T-helper 2 cell treated with Interferon-gamma antibody and Interleukin-4, amounts not matched to agents 5 μg/mL and 100 μg/mL, for 36 hours (primary cell): Measurements from ENCODE around the gene RGS14.

Experiments used
- DNase-seq: peaks from one replicate; pipeline ENCODE4 v3.0.0; 2021; ENCODE audit warnings: low spot score
- H3K27ac Mint-ChIP-seq: one replicate; pipeline ENCODE4 v1.8.0; 2021; ENCODE audit warnings: mild to moderate bottlenecking, mixed read lengths
- H3K27me3 Mint-ChIP-seq: one replicate; pipeline ENCODE4 v1.8.0; 2021; ENCODE audit warnings: low read depth, mixed read lengths
- H3K36me3 Mint-ChIP-seq: one replicate; pipeline ENCODE4 v1.8.0; 2021; ENCODE audit warnings: low read depth, mixed read lengths
- H3K4me1 Mint-ChIP-seq: one replicate; pipeline ENCODE4 v1.8.0; 2021; ENCODE audit warnings: low read depth, mixed read lengths
- H3K4me3 Mint-ChIP-seq: one replicate; pipeline ENCODE4 v1.8.0; 2022; ENCODE audit warnings: mild to moderate bottlenecking, moderate library complexity, mixed read lengths
- H3K9me3 Mint-ChIP-seq: one replicate; pipeline ENCODE4 v1.8.0; 2021; ENCODE audit warnings: mixed read lengths

Gene RGS14

DNA sequence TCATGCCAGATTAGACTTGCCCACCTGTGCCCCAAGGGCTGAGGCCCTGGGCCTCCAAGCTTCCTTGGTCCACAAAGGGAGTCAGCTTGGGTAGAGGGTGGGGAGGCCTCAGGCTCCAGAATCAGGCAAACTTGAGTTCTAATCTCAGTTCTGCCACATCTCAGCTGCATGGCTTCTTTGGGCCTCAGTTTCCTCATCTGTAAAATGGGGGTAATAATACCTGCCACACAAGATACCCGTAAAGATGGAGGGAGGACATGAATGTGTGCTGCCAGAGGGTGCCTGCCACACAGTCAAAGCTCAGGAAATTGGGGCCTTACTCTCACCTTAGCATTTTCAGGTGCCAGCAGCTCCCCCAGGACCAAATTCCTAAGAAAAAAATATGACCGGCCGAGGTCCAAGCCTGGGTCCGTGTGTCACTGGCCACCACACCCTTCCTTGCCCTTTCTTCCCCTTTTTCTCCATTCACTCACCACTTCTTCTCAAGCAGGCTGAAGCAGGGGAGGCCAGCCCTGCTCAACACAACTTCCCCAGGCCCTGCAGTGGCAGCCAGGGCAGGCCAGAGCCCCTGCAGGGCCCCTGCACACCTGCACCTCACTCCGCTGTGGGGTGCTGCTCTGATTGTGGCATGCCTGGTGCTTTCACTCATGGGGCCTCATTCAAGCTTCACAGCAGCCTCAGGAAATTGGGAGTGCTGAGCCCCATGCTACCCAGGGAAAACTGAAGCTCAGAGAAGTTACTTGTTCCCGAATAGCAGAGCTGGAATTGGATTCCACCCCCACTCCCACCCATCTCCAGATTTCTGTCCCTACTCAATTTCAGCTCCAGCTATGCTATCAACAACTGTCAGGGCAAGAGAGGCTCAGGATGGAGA lies 3.9 kb downstream of the RGS14 start:
- Mint-ChIP-seq H3K27ac (peak overlapping the region; percentile 75), H3K9me3 (no peaks in the 10 kb centered on the region), H3K4me3 (peak overlapping the region; percentile 76), H3K36me3 (peaks cover 44% of the 10 kb centered on the region), H3K4me1 (peaks cover 59% of the 10 kb centered on the region), H3K27me3 (no peaks in the 10 kb centered on the region)
- no peak for DNase-seq

DNA sequence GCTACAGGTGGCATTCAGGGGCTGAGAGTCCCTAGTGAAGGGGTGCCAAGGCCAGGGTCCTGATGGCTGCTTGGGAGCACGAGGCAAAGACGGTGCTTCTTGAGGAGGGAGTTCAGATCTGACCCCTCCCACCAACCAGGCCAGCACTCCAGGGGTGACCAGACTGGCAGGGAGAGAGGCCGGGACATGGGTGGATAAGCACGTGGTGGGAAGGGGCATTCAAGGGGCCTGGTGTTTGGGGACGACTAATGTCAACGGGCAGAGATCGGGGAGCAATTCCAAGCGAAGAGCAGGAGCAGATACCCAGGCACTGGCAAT lies 4.5 kb downstream of the RGS14 start:
- Mint-ChIP-seq H3K36me3 (peaks cover 46% of the 10 kb centered on the region), H3K9me3 (no peaks in the 10 kb centered on the region), H3K4me1 (peaks cover 53% of the 10 kb centered on the region), H3K27ac (peak overlapping the region; percentile 75), H3K27me3 (no peaks in the 10 kb centered on the region), H3K4me3 (peak overlapping the region; percentile 76)
- DNase-seq: no peak

DNA sequence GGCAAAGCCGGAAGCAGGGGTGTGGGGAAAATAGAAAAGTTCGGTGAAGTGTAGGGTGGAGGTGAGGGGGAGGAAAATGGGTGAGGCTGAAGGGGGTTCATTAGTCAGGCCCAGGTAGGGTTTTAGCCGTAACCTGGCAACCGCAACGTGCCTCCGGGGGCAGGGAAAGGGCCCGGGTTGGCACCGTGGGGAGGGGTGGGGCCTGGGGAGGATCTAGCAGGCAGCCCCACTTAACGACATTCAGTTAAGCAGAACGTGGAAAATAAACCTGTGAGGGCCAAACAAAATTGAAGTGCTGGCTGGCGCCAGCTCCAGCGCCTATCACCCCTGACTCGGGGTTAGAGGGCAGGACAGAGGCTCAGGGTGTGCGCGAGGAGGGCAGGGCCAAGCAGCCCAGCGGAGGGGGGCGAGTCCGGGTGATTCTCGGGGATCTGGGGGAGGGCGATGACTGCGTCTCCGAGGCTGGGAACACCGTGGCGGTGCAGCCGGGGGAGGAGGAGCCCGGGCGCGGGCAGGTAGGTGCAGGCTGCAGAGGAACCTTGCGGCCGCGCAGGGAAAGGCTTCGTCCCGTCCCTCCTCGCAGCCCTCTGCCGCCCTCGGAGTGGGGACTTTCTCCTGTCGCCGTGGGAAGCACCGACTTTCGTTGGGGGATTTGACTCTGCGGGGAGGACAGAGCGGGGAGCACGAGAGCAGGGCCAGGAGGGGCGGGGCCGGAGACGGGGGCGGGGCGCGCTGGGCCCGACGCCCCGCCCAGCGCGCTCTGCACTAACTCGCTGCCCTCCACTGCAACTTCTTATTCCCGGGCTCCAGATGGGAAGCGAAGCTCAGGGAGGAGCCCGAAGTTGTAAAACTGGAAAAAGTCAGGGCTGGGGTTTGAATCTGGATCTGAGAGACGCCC lies 5.1 kb downstream of the RGS14 start:
- peaks cover 43% of the 10 kb centered on the region for H3K36me3 Mint-ChIP-seq
- peak overlapping the region; percentile 76 for H3K4me3 Mint-ChIP-seq
- peak; percentile 65 for DNase-seq
- H3K4me1 Mint-ChIP-seq: peaks cover 50% of the 10 kb centered on the region
- peak overlapping the region; percentile 75 for H3K27ac Mint-ChIP-seq
- no peaks in the 10 kb centered on the region for H3K27me3 Mint-ChIP-seq
- H3K9me3 Mint-ChIP-seq: no peaks in the 10 kb centered on the region

DNA sequence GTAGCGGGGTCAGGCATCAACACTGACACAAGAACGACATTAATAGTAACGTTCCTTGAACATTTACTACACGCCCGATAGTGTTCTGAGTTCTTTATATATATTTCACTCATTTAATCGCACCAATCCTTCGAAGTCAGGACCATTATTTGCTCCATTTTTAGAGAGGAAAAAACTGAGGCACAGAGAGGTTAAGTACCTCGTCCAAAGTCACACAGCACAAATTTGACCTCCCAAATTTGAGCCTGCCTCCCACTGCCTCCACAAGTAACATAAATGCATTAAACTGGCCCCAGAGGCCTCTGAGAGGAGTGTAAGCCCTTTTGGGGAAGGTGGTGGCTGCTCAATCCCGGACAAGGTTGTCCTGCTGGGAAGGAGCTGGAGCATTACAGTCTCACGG lies 5.8 kb downstream of the RGS14 start:
- DNase-seq: no peak
- H3K4me3 Mint-ChIP-seq: peak overlapping the region; percentile 76
- no peaks in the 10 kb centered on the region for H3K27me3 Mint-ChIP-seq
- H3K9me3 Mint-ChIP-seq: no peaks in the 10 kb centered on the region
- peaks cover 52% of the 10 kb centered on the region for H3K4me1 Mint-ChIP-seq
- H3K27ac Mint-ChIP-seq: no peak overlapping the region
- H3K36me3 Mint-ChIP-seq: peaks cover 49% of the 10 kb centered on the region

DNA sequence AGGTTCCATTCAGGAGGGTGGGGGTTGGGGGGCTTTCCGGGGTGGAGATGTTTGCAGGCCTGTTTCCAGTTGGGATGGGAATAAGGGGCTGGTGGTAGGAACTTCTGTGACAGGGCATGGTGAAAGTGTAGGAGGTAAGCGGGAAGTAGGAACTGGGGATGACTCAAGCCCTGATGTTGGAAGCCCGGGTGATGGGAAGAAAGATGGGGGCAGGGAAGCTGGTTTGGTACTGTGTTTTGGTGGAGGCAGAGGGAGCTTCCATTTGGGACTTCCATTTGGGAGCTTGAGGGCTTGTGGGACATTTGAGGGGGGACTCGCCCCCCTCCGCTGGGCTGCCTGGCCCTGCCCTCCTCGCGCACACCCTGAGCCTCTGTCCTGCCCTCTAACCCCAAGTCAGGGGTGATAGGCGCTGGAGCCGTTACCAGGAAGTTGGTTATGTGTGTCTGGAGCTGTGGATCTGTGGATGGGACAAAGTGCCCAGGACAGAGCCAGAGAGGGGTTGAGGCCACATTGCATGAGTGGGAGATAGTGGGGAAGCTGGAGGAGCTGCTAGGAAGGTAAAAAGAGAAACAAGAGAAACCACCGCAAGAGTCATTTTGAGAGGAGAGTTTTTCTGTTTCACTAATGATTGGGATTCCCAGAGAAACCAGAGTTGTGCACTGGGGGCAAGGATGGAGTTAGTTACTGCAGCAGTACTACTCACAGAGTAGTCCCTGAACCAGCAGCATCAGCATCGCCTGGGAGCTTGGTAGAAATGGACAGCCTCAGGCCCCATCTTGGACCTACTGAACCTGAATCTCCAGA lies 6.6 kb downstream of the RGS14 start:
- peaks cover 50% of the 10 kb centered on the region for H3K36me3 Mint-ChIP-seq
- peak overlapping the region; percentile 43 for H3K4me3 Mint-ChIP-seq
- no peaks in the 10 kb centered on the region for H3K27me3 Mint-ChIP-seq
- DNase-seq: peak; percentile 44
- H3K27ac Mint-ChIP-seq: peak overlapping the region; percentile 63
- H3K4me1 Mint-ChIP-seq: peaks cover 51% of the 10 kb centered on the region
- no peaks in the 10 kb centered on the region for H3K9me3 Mint-ChIP-seq

DNA sequence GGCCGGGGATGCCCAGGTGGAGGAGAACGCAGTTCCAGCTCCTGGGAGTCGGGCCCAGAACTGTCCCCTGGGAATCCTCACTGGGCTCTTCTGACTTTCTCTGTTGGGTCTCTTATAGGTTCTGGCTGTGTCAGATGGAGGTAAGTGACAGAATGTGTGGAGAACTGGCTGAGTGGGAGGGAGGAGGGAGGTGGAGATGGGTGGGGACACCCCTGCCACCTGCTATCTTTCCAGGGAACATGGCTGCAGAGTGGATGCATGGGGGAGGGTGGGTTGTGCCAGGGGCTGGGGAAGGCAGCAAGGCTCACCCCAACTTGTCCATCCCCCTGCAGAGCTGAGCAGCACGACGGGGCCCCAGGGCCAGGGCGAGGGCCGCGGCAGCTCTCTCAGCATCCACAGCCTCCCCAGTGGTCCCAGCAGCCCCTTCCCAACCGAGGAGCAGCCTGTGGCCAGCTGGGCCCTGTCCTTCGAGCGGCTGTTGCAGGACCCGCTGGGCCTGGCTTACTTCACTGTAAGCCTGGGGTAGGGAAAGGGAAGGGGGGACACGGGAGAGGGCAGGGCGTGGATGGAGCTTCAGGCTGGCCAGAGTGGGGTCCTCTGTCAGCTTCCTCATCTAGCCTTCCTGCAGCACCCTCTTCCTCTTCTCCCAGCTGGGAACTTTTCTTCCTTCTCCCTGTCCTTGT lies 8.3 kb downstream of the RGS14 start:
- Mint-ChIP-seq H3K27me3 (no peaks in the 10 kb centered on the region), H3K4me3 (no peak overlapping the region), H3K36me3 (peaks cover 48% of the 10 kb centered on the region), H3K27ac (no peak overlapping the region), H3K4me1 (peaks cover 46% of the 10 kb centered on the region), H3K9me3 (no peaks in the 10 kb centered on the region)
- no peak for DNase-seq

DNA sequence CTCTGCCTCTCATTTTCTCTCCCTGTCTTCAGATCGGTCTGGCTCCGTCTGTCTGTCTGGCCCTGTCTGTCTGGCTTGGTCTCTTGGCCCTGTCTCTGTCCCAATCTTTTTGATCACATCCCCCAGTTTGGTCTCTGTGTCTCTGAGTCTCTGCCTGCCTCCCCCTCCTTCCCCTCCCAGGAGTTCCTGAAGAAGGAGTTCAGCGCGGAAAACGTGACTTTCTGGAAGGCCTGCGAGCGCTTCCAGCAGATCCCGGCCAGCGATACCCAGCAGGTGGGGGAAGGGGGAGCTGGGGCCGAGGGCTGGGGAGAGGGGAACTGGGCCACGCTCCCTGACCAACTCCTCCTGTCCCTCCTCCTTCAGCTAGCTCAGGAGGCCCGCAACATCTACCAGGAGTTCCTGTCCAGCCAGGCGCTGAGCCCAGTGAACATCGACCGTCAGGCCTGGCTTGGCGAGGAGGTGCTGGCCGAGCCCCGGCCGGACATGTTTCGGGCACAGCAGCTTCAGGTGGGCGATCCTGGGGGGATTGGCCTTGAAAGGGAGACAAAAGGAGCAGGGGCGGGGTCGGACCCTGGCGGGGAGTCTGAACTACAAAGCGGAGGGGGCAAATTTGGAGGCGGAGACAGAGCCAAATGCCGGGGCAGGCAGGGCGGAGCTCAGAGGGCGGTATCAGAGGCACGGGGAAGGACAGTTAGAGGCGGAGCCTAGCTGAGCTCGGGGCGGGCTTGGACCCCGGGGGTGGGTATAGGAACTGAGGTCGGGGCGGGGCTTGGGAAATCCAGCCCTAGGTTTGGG lies 9.0 kb downstream of the RGS14 start:
- Mint-ChIP-seq H3K36me3 (peaks cover 51% of the 10 kb centered on the region), H3K9me3 (no peaks in the 10 kb centered on the region), H3K4me3 (no peak overlapping the region), H3K4me1 (peaks cover 46% of the 10 kb centered on the region), H3K27me3 (no peaks in the 10 kb centered on the region), H3K27ac (no peak overlapping the region)
- DNase-seq: no peak

DNA sequence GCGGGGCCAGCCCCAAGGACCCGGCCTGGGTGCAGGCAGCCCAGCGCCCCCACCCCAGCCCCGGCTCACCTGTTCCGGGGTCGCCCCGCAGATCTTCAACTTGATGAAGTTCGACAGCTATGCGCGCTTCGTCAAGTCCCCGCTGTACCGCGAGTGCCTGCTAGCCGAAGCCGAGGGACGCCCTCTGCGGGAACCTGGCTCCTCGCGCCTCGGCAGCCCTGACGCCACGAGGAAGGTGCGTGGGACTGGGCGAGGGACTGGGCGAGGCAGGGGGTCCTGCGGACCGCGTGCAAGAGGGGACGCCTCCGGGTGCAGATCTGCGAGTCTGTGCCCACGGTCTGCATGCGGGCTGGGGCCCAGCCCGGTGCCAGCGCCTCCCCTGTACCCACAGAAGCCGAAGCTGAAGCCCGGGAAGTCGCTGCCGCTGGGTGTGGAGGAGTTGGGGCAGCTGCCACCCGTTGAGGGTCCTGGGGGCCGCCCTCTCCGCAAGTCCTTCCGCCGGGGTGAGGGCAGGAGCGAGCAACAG lies 9.7 kb downstream of the RGS14 start:
- DNase-seq: no peak
- Mint-ChIP-seq H3K9me3 (no peaks in the 10 kb centered on the region), H3K36me3 (peaks cover 50% of the 10 kb centered on the region), H3K4me3 (no peak overlapping the region), H3K27me3 (no peaks in the 10 kb centered on the region), H3K27ac (no peak overlapping the region), H3K4me1 (peaks cover 45% of the 10 kb centered on the region)

DNA sequence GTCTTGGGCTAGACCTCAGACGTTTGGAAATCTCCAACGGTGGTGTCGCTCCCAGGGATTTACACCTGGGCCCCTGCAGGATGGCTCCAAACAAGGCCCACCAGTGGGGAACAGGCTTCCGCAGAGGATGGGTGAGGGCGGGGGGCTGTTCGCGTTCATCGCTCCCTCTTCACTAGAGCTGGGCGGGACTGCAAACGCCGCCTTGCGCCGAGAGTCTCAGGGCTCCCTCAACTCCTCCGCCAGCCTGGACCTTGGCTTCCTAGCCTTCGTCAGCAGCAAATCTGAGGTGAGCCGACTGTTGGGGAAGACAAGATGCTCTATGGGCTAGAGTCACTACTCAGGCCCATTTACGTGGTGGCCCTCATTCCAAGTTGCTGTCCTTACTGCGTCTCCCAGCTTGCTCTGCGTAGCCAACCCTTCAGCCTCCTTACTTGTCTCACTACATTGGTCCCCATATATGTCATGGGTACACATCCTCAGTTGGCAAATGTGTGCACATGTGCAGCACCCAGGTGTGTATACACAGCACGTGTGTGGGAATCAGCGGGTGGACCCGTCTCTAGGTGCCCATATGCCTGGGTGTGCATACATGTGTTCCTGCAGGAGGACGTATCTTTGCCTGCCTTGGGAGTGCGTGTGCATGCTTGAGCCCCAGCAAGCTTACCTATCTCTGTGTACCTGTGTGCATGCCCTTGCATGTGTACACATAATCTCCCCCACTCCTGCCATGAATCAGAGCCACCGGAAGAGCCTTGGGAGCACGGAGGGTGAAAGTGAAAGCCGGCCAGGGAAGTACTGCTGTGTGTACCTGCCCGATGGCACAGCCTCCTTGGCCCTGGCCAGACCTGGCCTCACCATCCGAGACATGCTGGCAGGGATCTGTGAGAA lies 10.5 kb downstream of the RGS14 start:
- Mint-ChIP-seq H3K27me3 (no peaks in the 10 kb centered on the region), H3K9me3 (no peaks in the 10 kb centered on the region), H3K4me1 (peaks cover 47% of the 10 kb centered on the region), H3K4me3 (no peak overlapping the region), H3K36me3 (peaks cover 57% of the 10 kb centered on the region), H3K27ac (no peak overlapping the region)
- DNase-seq: no peak

DNA sequence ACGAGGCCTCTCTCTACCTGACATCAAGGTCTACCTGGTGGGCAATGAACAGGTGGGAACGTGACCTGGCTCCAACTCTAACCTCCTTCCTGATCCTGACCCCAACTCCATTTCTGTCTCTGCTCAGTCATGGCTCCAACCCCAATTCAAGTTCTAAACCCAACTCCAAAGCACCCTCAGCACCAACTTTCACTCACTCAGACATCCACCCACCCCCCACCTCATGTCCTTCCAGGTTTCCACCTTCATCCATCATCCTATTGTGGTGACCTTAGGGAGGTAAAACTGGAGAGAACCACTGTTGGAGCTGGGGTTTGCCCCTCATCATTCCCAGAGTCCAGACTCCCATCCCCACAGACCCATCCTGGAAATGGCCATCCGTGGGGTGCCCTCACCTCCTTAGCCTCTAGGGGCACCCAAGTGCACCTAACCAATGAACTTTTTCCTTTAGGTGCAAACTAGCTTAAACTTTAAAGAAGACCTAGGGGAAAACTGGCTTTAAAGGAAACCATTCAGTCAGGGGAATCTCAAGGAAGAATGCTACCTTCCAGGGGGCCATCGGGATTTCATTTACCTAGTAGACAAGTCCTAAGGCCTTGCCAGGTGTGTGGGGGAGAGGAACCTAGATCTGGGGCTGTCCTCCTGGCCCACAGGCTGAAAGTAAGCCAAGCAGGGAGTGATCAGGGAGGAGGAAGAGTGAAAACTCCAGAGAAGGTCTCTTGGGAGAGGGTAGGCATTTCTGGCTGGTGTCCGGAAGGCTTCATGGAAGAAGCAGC lies 11.3 kb downstream of the RGS14 start:
- Mint-ChIP-seq H3K4me1 (peaks cover 49% of the 10 kb centered on the region), H3K36me3 (peaks cover 61% of the 10 kb centered on the region)

DNA sequence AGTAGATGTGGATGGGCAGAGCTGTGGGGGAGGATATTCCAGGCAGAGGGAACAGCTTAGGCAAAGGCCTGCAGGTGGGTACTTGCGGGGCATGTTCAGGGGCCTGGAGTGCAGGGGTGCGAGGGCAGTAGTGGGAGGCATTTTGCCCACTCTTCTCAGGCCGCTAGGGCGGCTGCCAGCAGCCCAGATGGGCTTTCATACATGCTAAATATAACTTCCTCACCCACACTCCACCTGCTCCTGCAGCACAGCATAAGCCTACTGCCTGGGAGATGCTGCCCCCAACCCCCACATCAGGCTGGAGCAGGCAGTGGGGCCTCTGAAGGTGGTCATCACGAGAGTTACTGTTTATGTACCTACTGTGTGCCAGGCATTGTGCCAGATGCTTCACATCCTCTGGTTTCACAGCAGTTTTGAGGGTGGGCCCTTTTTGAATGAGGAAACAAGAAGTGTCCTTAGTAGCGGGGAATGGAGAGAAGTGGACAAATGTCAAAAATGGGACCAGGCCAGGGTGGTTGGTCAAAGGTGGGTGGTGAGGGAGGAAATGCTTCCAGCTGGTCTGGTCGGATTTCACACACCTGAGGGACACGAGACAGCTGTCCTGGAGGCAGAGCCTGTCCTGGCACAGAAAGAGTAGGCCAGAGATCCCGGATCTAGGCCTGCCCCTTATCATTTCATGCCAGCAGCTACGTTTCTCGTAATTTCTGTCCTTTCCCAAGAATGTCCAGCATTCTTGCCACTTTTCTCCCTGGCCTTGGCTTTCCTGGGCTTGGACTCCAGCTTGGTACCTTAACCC lies 12.1 kb downstream of the RGS14 start:
- Mint-ChIP-seq H3K36me3 (peaks cover 62% of the 10 kb centered on the region), H3K27me3 (no peaks in the 10 kb centered on the region), H3K4me3 (no peak overlapping the region), H3K9me3 (no peaks in the 10 kb centered on the region), H3K4me1 (peaks cover 42% of the 10 kb centered on the region), H3K27ac (peak overlapping the region; percentile 3)
- DNase-seq: no peak

More for the DNA sequence above, 11.3 kb downstream of the RGS14 start:
- DNase-seq: no peak
- Mint-ChIP-seq H3K9me3 (no peaks in the 10 kb centered on the region), H3K27ac (peak overlapping the region; percentile 3), H3K4me3 (no peak overlapping the region), H3K27me3 (no peaks in the 10 kb centered on the region)
